Vagina (tissue), 2 donors: ENCODE data around the gene FRG2.
"Not testable (repeated sequence)": the region's sequence is repeated elsewhere in the genome, so short reads cannot be mapped to it uniquely, and the experiment has no call there.

ENCODE experiments used
- CTCF ChIP-seq, 3 experiments: fragments of 450-650 bp in 2 of 3; fragments of 200-600 bp in 1 of 3; sonication (generic) in 1 of 3; IDR thresholded peaks; one replicate each; pipeline ENCODE4 v1.5.1; 2017 to 2019; ENCODE audit warnings: antibody characterized with exemption in 3 of 3, mild to moderate bottlenecking in 2 of 3, moderate library complexity in 2 of 3
- POLR2A ChIP-seq, 2 donors: fragments of 450-650 bp; IDR thresholded peaks; one replicate each; pipeline ENCODE4 v1.6.1; 2017; ENCODE audit warnings: antibody characterized with exemption in 2 of 2, mild to moderate bottlenecking in 2 of 2, moderate library complexity in 2 of 2
- POLR2AphosphoS5 ChIP-seq, 2 donors: sonication (generic); formaldehyde crosslinking; IDR thresholded peaks; one replicate each; pipeline ENCODE4 v1.9.0; 2017; ENCODE audit warnings: antibody characterized with exemption in 2 of 2, mild to moderate bottlenecking in 2 of 2, low read depth in 1 of 2; ENCODE audit not compliant: insufficient read depth in 1 of 2

GRCh38 chr4:190040873-190041272, 13.8 kb upstream of the FRG2 start:
- TF ChIP-seq POLR2A (IDR thresholded peaks at IDR 0.05); CTCF (IDR thresholded peaks at IDR 0.05); POLR2AphosphoS5 (IDR thresholded peaks at IDR 0.05; ENCODE audit: insufficient read depth in 1 of 2, low read depth in 1 of 2): not testable (repeated sequence)
